ENCODE measurements around the gene MTARC2. TPM values are rescaled to one million over a fixed set of nuclear protein-coding genes. Genes with fewer than 3 reads are reported as not detected.

Gene MTARC2
- total RNA-seq, 1 donor from 2014 or later: 27.4 TPM

DNA sequence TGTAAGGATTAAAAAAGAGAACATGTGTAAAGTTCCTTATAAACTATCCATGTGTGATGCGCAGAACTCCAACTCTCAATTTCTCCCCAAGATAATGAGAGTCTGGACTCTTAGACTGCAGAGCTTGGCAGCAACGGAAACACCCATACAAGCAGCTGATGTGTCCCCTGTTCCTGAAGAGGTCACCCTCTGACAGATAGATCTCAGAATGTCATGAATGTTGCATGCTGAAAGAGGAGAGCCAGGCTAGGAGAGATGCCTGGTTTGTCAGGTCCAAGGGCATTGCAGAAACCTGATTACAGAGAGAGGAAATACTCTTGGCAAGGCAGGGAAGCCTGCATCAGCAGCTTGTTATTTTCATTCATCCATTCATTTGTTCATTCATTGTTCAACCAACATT lies 62.8 kb downstream of the MTARC2 start:
- peak; percentile 21 for ATAC-seq
- no peak for DNase-seq (ENCODE audit: missing footprints)
- intact Hi-C loops (cut with DNase I): loop anchor here (2.0 to 10.0 kb wide), 3 partner anchors 64 to 626 kb away; no protein-coding TSS in a partner anchor

- intact Hi-C loops (cut with DNase I): loop anchor here (2.0 to 10.0 kb wide), 3 partner anchors 63 to 626 kb away; no protein-coding TSS in a partner anchor
- ATAC-seq (no peak), DNase-seq (ENCODE audit: missing footprints) (no peak)
These were observed 63.6 kb downstream of the MTARC2 start for GRCh38 chr1:220811695-220812094.

- DNase-seq (ENCODE audit: missing footprints): no peak
- no peak for ATAC-seq
- intact Hi-C loops (cut with DNase I): loop anchor here (5.0 to 10.0 kb wide), 2 partner anchors 392 to 625 kb away; no protein-coding TSS in a partner anchor
These were observed 64.2 kb downstream of the MTARC2 start for GRCh38 chr1:220812308-220812707.

GRCh38 chr1:220813013-220813412 lies 64.9 kb downstream of the MTARC2 start:
- no peak for DNase-seq (ENCODE audit: missing footprints)

DNA sequence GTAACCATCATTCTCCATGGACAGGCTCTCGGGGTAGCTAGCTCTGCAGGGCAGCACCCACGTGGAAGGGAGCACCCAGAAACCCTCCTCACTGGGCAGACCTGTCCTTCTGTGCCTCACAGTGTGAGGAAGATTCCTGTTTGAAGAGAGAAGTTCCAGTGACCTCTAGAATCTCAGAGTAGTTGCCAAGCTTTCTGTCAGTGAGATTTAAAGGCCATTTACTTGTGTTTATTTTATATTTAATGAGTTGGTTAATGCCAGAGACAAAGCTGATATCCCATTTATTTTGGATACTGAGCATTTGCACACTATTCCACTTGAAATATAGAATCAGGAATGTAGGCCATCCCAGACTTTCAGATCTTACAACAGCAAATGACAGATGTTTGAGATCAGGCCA lies 67.3 kb downstream of the MTARC2 start:
- ATAC-seq (no peak), DNase-seq (ENCODE audit: missing footprints) (no peak)
- intact Hi-C loops (cut with DNase I): loop anchor here (10.0 kb wide), 1 partner anchor 389 kb away; no protein-coding TSS in a partner anchor

More at GRCh38 chr1:220813013-220813412, 64.9 kb downstream of the MTARC2 start:
- no peak for ATAC-seq
- intact Hi-C loops (cut with DNase I): loop anchor here (5.0 to 10.0 kb wide), 2 partner anchors 392 to 624 kb away; no protein-coding TSS in a partner anchor

GRCh38 chr1:220817907-220818306 lies 69.8 kb downstream of the MTARC2 start:
- DNase-seq (ENCODE audit: missing footprints): no peak
- no peak for ATAC-seq
- intact Hi-C loops (cut with DNase I): loop anchor here (10.0 kb wide), 1 partner anchor 387 kb away; no protein-coding TSS in a partner anchor

DNA sequence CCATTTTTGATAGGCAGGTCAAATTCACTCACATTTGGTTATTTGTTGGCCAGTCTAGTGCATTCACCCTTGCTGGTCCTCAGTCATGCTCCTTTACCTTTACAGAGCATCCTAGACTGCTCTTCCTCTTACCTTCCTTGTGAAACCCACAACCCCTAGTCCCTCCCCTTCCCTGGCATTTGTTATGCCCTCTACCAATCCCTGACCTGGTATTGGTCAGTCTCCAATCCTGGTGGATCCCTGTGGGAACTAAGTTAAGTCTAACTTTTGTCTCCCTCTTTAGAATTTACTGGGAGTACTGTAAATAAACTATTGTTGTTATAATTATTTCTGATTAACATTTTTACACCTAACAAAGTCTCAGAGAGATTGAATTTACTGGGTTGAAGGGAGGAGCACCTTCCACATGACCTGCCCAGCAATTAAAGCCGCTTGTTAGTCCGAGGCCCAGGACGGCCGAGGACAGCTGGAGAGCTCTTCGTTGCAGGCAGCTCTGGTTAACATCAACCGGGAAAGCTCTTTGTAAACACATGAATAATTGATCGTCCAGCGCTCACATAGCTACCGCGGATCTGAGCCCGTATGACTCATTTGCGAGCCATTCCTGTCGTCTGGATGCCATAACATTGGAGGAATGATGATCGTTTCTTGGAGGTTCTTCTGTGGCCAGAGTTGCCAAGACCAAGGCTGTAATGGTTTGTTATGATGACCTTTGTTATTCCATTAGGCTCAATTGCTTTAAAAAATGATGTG lies 70.5 kb downstream of the MTARC2 start:
- no peak for DNase-seq (ENCODE audit: missing footprints)

DNA sequence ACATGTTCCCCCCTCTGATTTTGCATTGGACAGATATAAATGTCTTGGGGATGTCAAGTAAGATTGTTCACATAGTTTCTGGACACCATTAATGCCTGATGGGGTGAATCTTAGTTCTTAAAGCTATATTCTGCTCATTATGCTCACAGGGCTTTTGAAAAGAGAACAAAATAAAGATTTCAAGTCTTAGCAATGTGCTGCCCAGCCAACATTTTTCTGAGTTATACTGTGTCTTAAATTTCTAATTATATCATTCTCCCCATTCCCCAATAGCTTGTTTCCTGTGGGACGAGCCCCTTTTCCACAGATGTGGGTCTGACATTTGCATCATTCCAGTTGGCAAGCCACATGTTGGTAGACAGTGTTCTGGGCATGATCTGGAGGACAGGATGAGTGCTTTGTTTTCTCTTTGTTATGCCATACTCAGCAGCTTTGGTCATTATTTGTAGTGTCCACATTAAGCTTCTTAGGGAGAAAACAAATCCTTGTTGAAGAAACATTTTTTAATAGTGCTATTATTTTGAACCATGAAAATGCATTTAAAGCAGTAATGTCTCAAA lies 71.4 kb downstream of the MTARC2 start:
- intact Hi-C loops (cut with DNase I): loop anchor here (10.0 kb wide), 1 partner anchor 385 kb away; no protein-coding TSS in a partner anchor
- no peak for ATAC-seq
- no peak for DNase-seq (ENCODE audit: missing footprints)

More for the DNA sequence above, 70.5 kb downstream of the MTARC2 start:
- intact Hi-C loops (cut with DNase I): loop anchor here (10.0 kb wide), 1 partner anchor 386 kb away; no protein-coding TSS in a partner anchor
- ATAC-seq: no peak

DNA sequence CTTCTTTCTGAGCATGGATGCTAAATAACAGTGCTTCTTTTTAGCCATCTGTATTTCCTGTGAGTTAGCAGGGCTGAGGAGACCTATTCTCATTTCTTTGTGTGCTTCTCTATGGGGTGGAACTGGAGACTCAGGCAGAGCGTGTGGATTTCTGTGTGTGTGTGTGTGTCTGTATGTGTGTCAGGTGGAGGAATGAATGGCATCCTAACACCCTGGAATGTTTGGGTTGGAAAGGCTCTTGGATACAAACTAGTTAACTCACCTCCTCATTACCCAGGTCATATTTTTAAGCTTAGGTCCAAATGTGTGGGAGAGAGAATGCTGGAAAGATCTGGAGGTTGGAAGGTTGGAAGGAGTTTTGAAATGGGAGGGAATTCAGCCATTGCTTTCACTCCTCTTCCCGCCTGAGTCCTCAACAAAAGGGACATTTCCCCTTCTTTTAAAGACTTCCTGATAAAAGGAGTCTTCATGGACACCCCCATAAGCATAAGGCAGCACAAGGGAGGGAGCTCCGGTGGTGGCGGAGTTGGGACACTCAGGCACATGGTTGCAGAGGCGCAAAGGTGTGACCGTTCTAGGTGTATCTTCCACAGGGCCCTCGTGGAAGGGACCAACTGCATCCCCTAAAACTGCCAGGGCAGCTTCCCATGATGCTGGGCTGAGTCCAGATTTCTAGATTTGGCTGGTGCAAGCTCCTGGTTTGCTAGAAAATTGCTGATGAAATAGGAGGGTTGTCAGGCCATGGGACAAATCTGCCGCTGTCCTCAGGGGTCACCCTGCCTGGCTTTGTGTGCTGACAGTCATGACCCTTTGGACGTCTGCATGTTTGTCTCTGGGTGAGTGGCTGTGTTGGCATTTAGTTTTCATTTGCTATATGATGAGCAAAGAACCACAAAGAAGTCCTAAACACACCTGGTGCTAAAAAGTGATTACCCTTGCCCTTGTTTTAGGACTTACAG lies 76.2 kb downstream of the MTARC2 start:
- no peak for ATAC-seq
- intact Hi-C loops (cut with DNase I): no loop called here
- DNase-seq (ENCODE audit: missing footprints): no peak

GRCh38 chr1:220825819-220826551 lies 77.9 kb downstream of the MTARC2 start:
- DNase-seq (ENCODE audit: missing footprints) (no peak), ATAC-seq (no peak)
- intact Hi-C loops (cut with DNase I): no loop called here

GRCh38 chr1:220826729-220827128 lies 78.6 kb downstream of the MTARC2 start:
- intact Hi-C loops (cut with DNase I): no loop called here
- no peak for DNase-seq (ENCODE audit: missing footprints)
- no peak for ATAC-seq

DNA sequence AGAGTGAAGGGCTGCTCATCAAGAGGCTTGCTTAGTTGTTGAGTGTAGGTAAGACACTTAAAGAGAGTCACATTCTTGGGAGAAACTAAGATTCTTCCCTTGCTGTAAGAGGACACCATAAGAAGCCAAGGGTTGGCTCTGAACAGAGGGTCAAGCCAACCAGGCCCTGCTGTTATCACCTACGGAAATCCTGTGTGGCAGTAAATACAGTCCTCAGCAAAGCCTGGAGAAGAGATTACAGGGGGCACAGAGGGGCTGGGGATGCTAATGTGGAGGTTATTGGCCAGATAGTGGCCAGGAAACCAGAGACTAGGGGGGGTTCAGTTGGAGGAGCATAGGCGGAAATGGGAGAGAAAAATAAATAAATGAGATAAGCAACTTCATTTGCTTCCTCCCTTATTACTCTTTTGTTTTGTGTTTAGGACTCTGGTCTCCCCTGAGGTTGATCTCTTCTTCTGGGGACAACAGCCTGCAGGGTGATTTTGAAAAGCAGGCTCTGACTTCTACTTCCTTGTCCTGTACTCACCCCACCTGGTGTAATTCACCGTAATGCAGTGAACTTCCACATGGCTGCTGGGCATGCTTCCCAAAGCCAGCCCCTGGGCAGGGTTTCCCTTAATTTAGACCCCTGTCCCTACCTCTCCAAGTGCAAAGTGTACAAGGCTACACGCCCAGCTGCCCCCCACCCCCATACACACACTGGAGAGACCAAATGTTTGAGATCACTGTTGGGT lies 79.5 kb downstream of the MTARC2 start:
- DNase-seq (ENCODE audit: missing footprints): no peak
- ATAC-seq: peak; percentile 23
- intact Hi-C loops (cut with DNase I): no loop called here

DNA sequence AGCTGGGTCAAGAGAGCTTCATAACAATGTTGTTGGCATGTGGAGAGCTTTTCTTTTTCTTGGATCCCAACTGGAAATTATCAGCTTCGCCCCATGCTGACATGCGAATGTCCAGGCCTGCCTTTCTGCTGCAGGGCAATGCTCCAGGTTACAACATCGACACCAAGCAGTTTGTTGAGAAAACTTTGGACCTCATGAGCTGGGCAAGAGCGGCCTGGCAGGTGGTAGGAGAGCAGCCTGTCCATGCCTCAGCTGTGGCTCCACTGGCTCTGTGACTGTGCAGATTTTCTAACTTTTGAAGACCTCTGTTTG lies 80.0 kb downstream of the MTARC2 start:
- DNase-seq (ENCODE audit: missing footprints) (no peak), ATAC-seq (peak; percentile 40)
- intact Hi-C loops (cut with DNase I): no loop called here

DNA sequence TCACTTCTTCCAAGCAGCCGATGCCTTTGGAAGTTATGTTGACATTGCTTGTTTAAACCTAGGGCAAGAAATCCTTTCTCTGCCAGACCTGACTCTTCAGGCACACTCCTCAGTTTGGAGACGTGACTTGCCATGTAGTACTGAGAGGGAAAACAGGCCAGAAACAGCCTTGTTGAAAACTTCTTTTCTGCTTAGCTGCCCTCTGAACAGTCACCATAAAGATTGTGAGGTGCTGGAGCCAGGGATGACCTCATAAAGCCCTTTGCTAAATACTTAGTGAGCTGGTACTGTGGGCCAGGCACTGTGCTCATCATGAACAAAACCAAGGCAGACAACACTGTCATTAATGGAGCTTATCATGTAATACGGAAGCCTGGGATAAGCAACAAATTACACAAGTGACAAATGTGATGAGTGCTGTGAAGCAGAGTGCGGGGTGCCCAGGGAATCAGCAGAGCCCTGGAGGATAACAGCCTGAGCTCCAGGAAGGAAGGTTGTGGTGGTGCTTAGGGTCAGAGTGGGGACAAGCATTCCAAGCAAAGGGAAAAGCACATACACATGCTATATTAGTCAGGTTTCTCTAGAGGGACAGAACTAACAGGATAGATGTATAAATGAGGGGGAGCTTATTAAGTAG lies 80.9 kb downstream of the MTARC2 start:
- intact Hi-C loops (cut with DNase I): no loop called here
- no peak for DNase-seq (ENCODE audit: missing footprints)
- peak; percentile 74 for ATAC-seq

GRCh38 chr1:220833436-220833835 lies 85.3 kb downstream of the MTARC2 start:
- intact Hi-C loops (cut with DNase I): no loop called here
- ATAC-seq (no peak), DNase-seq (ENCODE audit: missing footprints) (no peak)
